Measurements from ENCODE around the gene LCAT.
"Not testable (repeated sequence)": the region's sequence is repeated elsewhere in the genome, so short reads cannot be mapped to it uniquely, and the experiment has no call there.

The LCAT gene

GRCh38 chr16:67946966-67947558, 3.1 kb upstream of the LCAT start:
- DNase-seq: no peak

GRCh38 chr16:67946128-67946569, 2.2 kb upstream of the LCAT start:
- no peak for DNase-seq

- no peak for DNase-seq
Measured at GRCh38 chr16:67945392-67945933, 1.5 kb upstream of the LCAT start.

- no peak for DNase-seq
Measured at GRCh38 chr16:67944690-67945391, 921 bp upstream of the LCAT start.

- no peak for DNase-seq
Measured at GRCh38 chr16:67943256-67943618, 683 bp downstream of the LCAT start.

- DNase-seq: no peak
Measured at GRCh38 chr16:67942510-67943255, 1.2 kb downstream of the LCAT start.

GRCh38 chr16:67942200-67942509, 1.8 kb downstream of the LCAT start:
- DNase-seq: peak; percentile 44 to 54

GRCh38 chr16:67941469-67942199, 2.3 kb downstream of the LCAT start:
- DNase-seq: no peak

- DNase-seq: no peak
Measured at GRCh38 chr16:67940446-67941089, 3.4 kb downstream of the LCAT start.

- no peak for DNase-seq
Measured at GRCh38 chr16:67939507-67940445, 4.1 kb downstream of the LCAT start.

- not testable (repeated sequence) for DNase-seq
Measured at GRCh38 chr16:67937713-67938112, 6.2 kb downstream of the LCAT start.

GRCh38 chr16:67936880-67937605, 6.9 kb downstream of the LCAT start:
- DNase-seq: peak in 1 of 2 experiments; percentile 95

- peak; percentile 57 to 91 for DNase-seq
Measured at GRCh38 chr16:67936124-67936879, 7.6 kb downstream of the LCAT start, which contains the start of gene PSMB10. PSMB10 (minus strand) TSS chr16:67936850; CDS start chr16:67936749, 101 bp downstream.

- DNase-seq: peak; percentile 93 to 95
Measured at GRCh38 chr16:67935402-67936123, 8.4 kb downstream of the LCAT start.

GRCh38 chr16:67935101-67935401, 8.9 kb downstream of the LCAT start:
- DNase-seq: no peak

- no peak for DNase-seq
Measured at GRCh38 chr16:67934306-67935100, 9.4 kb downstream of the LCAT start.

- no peak for DNase-seq
Measured at GRCh38 chr16:67933805-67934204, 10.1 kb downstream of the LCAT start.

- DNase-seq: no peak
Measured at GRCh38 chr16:67932462-67932840, 11.5 kb downstream of the LCAT start.

All from Kasumi-1 (cell line).